ENCODE data around the gene ZNF821. TPM values are rescaled to one million over a fixed set of nuclear protein-coding genes. Genes with fewer than 3 reads are reported as not detected.
A peak's percentile ranks its signal among the peaks of the same experiment; 100 is the strongest.

Gene ZNF821
- polyA plus RNA-seq, 1 of the 3 experiments (the other 2 are of a cell fraction) = 8.8 TPM

DNA sequence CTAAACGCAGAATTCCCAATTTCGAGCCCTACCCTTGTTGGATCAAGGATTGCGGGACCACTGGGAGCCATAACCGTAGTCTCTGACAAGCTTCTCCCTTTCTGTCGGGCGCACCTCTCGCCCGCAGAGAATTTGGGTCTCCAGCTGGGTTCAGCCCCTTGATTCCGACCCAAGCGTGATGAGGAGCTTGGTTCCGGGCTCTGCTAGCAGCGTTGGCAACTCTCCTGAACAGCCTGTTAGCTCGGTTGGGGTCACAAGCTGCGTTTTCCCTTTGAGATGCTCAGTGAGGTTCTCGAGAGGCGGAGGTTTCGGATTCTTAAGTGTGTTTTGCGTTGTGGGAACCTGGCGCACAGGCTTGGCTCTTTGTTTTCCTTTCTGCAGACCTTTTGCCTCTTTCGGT is 37.6 kb downstream of the ZNF821 start (continued):
- no peak for TF ChIP-seq POLR2AphosphoS5 (IDR thresholded peaks at IDR 0.05; ENCODE audit: low read depth, low read length)
- no peak for TF ChIP-seq RFX5 (IDR thresholded peaks at IDR 0.05; ENCODE audit: low read length)
- TF ChIP-seq, protein P1, sequence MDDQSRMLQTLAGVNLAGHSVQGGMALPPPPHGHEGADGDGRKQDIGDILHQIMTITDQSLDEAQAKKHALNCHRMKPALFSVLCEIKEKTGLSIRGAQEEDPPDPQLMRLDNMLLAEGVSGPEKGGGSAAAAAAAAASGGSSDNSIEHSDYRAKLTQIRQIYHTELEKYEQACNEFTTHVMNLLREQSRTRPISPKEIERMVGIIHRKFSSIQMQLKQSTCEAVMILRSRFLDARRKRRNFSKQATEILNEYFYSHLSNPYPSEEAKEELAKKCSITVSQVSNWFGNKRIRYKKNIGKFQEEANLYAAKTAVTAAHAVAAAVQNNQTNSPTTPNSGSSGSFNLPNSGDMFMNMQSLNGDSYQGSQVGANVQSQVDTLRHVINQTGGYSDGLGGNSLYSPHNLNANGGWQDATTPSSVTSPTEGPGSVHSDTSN (IDR thresholded peaks at IDR 0.05) = no peak
- TF ChIP-seq FOXJ3 (CRISPR knock-in tag; IDR thresholded peaks at IDR 0.05) = no peak
- no peak for TF ChIP-seq JUND (IDR thresholded peaks at IDR 0.05)
- TF ChIP-seq NRF1 (IDR thresholded peaks at IDR 0.05; ENCODE audit: low read depth, low read length) = no peak
- TF ChIP-seq TCF12 (IDR thresholded peaks at IDR 0.05) = no peak

DNA sequence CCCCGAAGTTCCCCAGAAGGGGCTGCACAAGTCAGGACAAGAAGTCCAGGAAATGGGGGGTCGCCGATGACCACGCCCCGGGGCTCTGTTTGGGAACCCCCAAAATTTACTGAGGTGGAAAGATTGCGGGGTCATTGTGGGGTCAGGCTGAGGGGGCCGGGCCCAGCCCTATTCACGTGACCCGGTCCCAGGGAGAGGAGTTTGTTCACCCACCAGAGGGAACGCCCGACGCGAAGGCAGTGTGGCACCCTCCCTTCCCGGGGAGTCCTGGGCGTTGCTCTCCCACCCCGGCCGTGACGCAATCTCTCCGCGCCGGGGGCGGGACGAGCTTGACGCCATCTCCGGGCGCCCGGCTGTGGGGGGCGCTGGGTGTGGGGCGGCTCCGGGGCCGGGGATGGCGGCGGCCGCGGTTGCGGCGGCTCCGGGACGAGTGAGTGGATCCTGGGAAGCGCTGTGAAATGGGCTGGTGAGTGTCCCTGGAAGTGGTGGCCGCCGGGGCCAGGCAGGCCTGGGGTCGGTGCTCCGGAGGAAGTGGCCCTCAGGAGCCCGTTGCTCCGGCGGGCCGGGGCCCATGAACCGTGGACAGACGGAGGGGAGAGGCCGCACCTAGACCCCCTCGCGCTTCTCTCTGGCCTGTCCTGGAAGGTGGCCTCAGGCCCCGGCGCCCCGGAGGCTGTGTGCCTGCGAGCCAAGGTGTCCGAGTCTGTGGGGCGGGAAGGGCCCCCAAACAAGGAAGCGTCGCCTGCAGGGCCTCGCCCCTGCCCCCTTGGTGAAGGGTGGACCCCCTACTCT is 38.1 kb downstream of the ZNF821 start, which contains the start of gene ATXN1L:
ATXN1L (plus strand) TSS at position 338 of the 792 bp plus-strand sequence. CDS start 3,765 bp downstream, outside the sequence.
- Histone ChIP-seq H3K9me3 (no peaks in the 10 kb centered on the region), H3K27me3 (ENCODE audit: insufficient read depth) (no peaks in the 10 kb centered on the region), H3K4me1 (ENCODE audit: control insufficient read depth in 1 of 2, insufficient read depth in 2 of 2, low read depth in 1 of 2, low read length in 1 of 2) (peaks cover 0 to 7% of the 10 kb centered on the region in 2 experiments; a peak in 2 of 4 replicates), H3K36me3 (replicated peaks in 1 of 2; ENCODE audit: control insufficient read depth in 1 of 2, insufficient read depth in 2 of 2, low read length in 1 of 2) (peaks cover 21 to 29% of the 10 kb centered on the region in 2 experiments), H4K20me1 (ENCODE audit: insufficient read depth) (peaks cover 19% of the 10 kb centered on the region; the same call in 1 of the 2 replicates), H2AFZ (ENCODE audit: low read depth) (peak within 1 kb of the TSS; percentile 88), H3K79me2 (ENCODE audit: insufficient read depth) (peaks cover 38% of the 10 kb centered on the region), H3K4me2 (peak within 1 kb of the TSS; percentile 96), H3K9ac (peak within 1 kb of the TSS; percentile 82), H3K4me3 (ENCODE audit: low read depth in 2 of 2, low read length in 1 of 2) (peak within 1 kb of the TSS; percentile 91 to 95), H3K27ac (ENCODE audit: low read depth in 2 of 2, low read length in 1 of 2) (peak within 1 kb of the TSS; percentile 63 to 67; a peak in 3 of 4 replicates), H3K9me2 (no peaks in the 10 kb centered on the region), H3F3A (replicated peaks; ENCODE audit: insufficient read depth) (peaks cover 11% of the 10 kb centered on the region)
- 0% methylated on average over 9 of the region's 62 CpGs for WGBS (ENCODE audit: low lambda C conversion rate)
- ChIA-PET CTCF (interaction anchor here (4.0 kb wide), 1 partner anchor 36 kb away, joined by 17 read pairs; no protein-coding TSS in a partner anchor), POLR2A (interaction anchor here (1.0 kb wide), 2 partner anchors 12 to 37 kb away, joined by 3 to 4 read pairs; partner anchors contain the start of gene AP1G1)
- peak; percentile 99 for DNase-seq
- TF ChIP-seq NFIC (IDR thresholded peaks at IDR 0.05; ENCODE audit: borderline replicate concordance) (no peak), TCF12 (IDR thresholded peaks at IDR 0.05) (no peak), SMC3 (IDR thresholded peaks at IDR 0.05; ENCODE audit: low read depth, low read length) (no peak), GATA2 (CRISPR knock-in tag; IDR thresholded peaks at IDR 0.05) (no peak), POLR2AphosphoS5 (IDR thresholded peaks at IDR 0.05; ENCODE audit: low read depth, low read length) (peak; percentile 97), FOXM1 (IDR thresholded peaks at IDR 0.05; ENCODE audit: low read depth) (no peak), TEAD4 (IDR thresholded peaks at IDR 0.05; ENCODE audit: borderline replicate concordance, insufficient read depth) (no peak), RAD21 (IDR thresholded peaks at IDR 0.05; ENCODE audit: low read length) (no peak), FOSL2 (IDR thresholded peaks at IDR 0.05; ENCODE audit: borderline replicate concordance, low read depth) (no peak), CHD2 (IDR thresholded peaks at IDR 0.05; ENCODE audit: low read length, partially characterized antibody) (peak; percentile 95)
- TF ChIP-seq, protein P2, sequence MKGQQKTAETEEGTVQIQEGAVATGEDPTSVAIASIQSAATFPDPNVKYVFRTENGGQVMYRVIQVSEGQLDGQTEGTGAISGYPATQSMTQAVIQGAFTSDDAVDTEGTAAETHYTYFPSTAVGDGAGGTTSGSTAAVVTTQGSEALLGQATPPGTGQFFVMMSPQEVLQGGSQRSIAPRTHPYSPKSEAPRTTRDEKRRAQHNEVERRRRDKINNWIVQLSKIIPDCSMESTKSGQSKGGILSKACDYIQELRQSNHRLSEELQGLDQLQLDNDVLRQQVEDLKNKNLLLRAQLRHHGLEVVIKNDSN (IDR thresholded peaks at IDR 0.05; ENCODE audit: borderline replicate concordance, low read depth) = peak; percentile 83
- TF ChIP-seq, protein P3, sequence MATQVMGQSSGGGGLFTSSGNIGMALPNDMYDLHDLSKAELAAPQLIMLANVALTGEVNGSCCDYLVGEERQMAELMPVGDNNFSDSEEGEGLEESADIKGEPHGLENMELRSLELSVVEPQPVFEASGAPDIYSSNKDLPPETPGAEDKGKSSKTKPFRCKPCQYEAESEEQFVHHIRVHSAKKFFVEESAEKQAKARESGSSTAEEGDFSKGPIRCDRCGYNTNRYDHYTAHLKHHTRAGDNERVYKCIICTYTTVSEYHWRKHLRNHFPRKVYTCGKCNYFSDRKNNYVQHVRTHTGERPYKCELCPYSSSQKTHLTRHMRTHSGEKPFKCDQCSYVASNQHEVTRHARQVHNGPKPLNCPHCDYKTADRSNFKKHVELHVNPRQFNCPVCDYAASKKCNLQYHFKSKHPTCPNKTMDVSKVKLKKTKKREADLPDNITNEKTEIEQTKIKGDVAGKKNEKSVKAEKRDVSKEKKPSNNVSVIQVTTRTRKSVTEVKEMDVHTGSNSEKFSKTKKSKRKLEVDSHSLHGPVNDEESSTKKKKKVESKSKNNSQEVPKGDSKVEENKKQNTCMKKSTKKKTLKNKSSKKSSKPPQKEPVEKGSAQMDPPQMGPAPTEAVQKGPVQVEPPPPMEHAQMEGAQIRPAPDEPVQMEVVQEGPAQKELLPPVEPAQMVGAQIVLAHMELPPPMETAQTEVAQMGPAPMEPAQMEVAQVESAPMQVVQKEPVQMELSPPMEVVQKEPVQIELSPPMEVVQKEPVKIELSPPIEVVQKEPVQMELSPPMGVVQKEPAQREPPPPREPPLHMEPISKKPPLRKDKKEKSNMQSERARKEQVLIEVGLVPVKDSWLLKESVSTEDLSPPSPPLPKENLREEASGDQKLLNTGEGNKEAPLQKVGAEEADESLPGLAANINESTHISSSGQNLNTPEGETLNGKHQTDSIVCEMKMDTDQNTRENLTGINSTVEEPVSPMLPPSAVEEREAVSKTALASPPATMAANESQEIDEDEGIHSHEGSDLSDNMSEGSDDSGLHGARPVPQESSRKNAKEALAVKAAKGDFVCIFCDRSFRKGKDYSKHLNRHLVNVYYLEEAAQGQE (IDR thresholded peaks at IDR 0.05; ENCODE audit: low read depth, low read length) = 0 out of 2 replicates have a peak, but pooled peaks have one; percentile 24
- TF ChIP-seq, protein P4, sequence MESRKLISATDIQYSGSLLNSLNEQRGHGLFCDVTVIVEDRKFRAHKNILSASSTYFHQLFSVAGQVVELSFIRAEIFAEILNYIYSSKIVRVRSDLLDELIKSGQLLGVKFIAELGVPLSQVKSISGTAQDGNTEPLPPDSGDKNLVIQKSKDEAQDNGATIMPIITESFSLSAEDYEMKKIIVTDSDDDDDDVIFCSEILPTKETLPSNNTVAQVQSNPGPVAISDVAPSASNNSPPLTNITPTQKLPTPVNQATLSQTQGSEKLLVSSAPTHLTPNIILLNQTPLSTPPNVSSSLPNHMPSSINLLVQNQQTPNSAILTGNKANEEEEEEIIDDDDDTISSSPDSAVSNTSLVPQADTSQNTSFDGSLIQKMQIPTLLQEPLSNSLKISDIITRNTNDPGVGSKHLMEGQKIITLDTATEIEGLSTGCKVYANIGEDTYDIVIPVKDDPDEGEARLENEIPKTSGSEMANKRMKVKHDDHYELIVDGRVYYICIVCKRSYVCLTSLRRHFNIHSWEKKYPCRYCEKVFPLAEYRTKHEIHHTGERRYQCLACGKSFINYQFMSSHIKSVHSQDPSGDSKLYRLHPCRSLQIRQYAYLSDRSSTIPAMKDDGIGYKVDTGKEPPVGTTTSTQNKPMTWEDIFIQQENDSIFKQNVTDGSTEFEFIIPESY (IDR thresholded peaks at IDR 0.05; ENCODE audit: borderline replicate concordance, low read depth) = no peak
- TF ChIP-seq, protein P5, sequence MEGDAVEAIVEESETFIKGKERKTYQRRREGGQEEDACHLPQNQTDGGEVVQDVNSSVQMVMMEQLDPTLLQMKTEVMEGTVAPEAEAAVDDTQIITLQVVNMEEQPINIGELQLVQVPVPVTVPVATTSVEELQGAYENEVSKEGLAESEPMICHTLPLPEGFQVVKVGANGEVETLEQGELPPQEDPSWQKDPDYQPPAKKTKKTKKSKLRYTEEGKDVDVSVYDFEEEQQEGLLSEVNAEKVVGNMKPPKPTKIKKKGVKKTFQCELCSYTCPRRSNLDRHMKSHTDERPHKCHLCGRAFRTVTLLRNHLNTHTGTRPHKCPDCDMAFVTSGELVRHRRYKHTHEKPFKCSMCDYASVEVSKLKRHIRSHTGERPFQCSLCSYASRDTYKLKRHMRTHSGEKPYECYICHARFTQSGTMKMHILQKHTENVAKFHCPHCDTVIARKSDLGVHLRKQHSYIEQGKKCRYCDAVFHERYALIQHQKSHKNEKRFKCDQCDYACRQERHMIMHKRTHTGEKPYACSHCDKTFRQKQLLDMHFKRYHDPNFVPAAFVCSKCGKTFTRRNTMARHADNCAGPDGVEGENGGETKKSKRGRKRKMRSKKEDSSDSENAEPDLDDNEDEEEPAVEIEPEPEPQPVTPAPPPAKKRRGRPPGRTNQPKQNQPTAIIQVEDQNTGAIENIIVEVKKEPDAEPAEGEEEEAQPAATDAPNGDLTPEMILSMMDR (IDR thresholded peaks at IDR 0.05) = no peak
- TF ChIP-seq, protein P1 (IDR thresholded peaks at IDR 0.05) = no peak

Data from SK-N-SH (cell line).